ENCODE results near the gene PHKA2. TPM values are rescaled to one million over a fixed set of nuclear protein-coding genes. Genes with fewer than 3 reads are reported as not detected.
A peak's percentile ranks its signal among the peaks of the same experiment; 100 is the strongest.

Gene PHKA2
- total and polyA plus RNA-seq, 2 of the 4 experiments (the other 2 are of a cell fraction), result 10.0 to 21.5 TPM

DNA sequence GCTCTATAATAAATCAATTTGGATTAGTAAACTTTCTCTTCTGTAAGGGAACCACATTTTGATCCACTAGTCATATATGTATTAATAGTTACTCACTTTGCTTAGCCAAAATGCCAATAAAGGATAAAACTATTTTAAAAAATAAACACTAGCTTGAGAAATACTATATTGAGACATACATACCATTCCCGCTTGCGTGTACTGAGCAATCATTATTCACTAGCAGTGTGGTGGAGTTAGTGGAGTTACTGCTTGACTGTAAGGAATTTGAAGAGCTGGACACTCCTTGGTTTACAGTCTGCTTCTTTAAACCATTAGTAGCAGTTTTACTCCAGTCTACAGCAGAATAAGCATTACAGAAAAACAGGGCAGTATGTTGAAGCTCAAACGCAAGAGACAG is 10.8 kb upstream of the PHKA2 start:
- Histone ChIP-seq H4K20me1 (ENCODE audit: insufficient read depth, low read length) (no peaks in the 10 kb centered on the region; the same call in 1 of the 2 replicates), H3K18ac (ENCODE audit: low read depth, low read length) (peak overlapping the region; percentile 99), H3K4me3 (ENCODE audit: insufficient read depth, low read depth, low read length) (no peak overlapping the region), H3K4me1 (ENCODE audit: control insufficient read depth, insufficient read depth, low read length) (0 out of 2 replicates have a peak, but pooled peaks cover 2% of the 10 kb centered on the region), H4K5ac (ENCODE audit: low read depth, low read length) (peak overlapping the region; percentile 90), H3K27me3 (ENCODE audit: control insufficient read depth, insufficient read depth, low read length) (no peaks in the 10 kb centered on the region), H3K9me1 (ENCODE audit: insufficient read depth, low read length) (peaks cover 3% of the 10 kb centered on the region; the same call in 1 of the 2 replicates), H4K91ac (ENCODE audit: insufficient read depth, low read depth, low read length) (peak overlapping the region; percentile 89; the same call in 1 of the 2 replicates), H3K4me2 (ENCODE audit: low read depth, low read length) (peak overlapping the region; percentile 85; the same call in 1 of the 2 replicates), H2BK20ac (ENCODE audit: low read depth, low read length) (peak overlapping the region; percentile 89), H3K56ac (ENCODE audit: extremely low read depth, insufficient read depth, low read length) (peak overlapping the region; percentile 95), H2AK9ac (replicated peaks; ENCODE audit: low read depth, low read length, poor library complexity) (no peak overlapping the region), H3K36me3 (ENCODE audit: control insufficient read depth, insufficient read depth, low read length) (no peaks in the 10 kb centered on the region), H2AFZ (replicated peaks; ENCODE audit: low read length, poor library complexity) (no peak overlapping the region), H3K9me3 (ENCODE audit: control insufficient read depth, insufficient read depth, low read length) (no peaks in the 10 kb centered on the region), H2AK5ac (ENCODE audit: low read depth, low read length) (no peak overlapping the region), H2BK5ac (ENCODE audit: low read depth, low read length, poor library complexity, severe bottlenecking) (peak overlapping the region; percentile 97), H3K79me1 (ENCODE audit: low read depth in 1 of 2, low read length in 2 of 2) (peaks cover under 1 to 11% of the 10 kb centered on the region in 2 experiments; a peak in 1 of 4 replicates), H2BK15ac (ENCODE audit: low read depth, low read length) (peak overlapping the region; percentile 89; the same call in 1 of the 3 replicates), H2BK120ac (ENCODE audit: low read depth, low read length) (peak overlapping the region; percentile 98), H3K9ac (ENCODE audit: low read depth, low read length) (peak overlapping the region; percentile 52; the same call in 1 of the 2 replicates), H3K27ac (ENCODE audit: insufficient read depth, low read length) (peak overlapping the region; percentile 57; the same call in 1 of the 2 replicates), H3K14ac (replicated peaks; ENCODE audit: low read depth, low read length) (peak overlapping the region; percentile 91), H4K8ac (ENCODE audit: low read depth in 2 of 2, low read length in 2 of 2) (peak overlapping the region in 1 of 2 experiments; percentile 97; a peak in 3 of 4 replicates), H3K4ac (ENCODE audit: low read depth, low read length) (peak overlapping the region; percentile 89; the same call in 1 of the 2 replicates), H3K23ac (ENCODE audit: low read depth, low read length) (peak overlapping the region; percentile 96; the same call in 1 of the 2 replicates)
- ChIA-PET POLR2A (ENCODE audit: unreplicated experiment) (no interaction called here), CTCF (interaction anchor here (0.6 kb wide), 1 partner anchor 13 kb away, joined by 3 read pairs; no protein-coding TSS in a partner anchor)
- BruUV-seq (replicated peaks), result no TSS peak
- ATAC-seq (ENCODE audit: low read depth) (peak; percentile 95), DNase-seq (peak; percentile 90)
- WGBS, 2 experiments (ENCODE audit: extremely low coverage in 2 of 2, insufficient read length in 1 of 2), result no CpG with 5 or more reads among the region's 3 CpGs
- in situ Hi-C loops (cut with MboI; ENCODE audit: low sequenced_read_pairs) (no loop called here), intact Hi-C loops (cut with micrococcal nuclease) (no loop called here), dilution Hi-C loops (cut with HindIII; ENCODE audit: low sequenced_read_pairs, unreplicated experiment) (no loop called here)
- TF ChIP-seq POLR2A (IDR thresholded peaks at IDR 0.05; ENCODE audit: low read depth, low read length), result no peak
- TF ChIP-seq CEBPB (IDR thresholded peaks at IDR 0.05; ENCODE audit: low read depth, low read length), result peak; percentile 88
